GM21737 (cell line): ENCODE data around the gene GLB1L.
A peak's percentile ranks its signal among the peaks of the same experiment; 100 is the strongest.

Experiments
- ATAC-seq: cut with Tn5 transposase; IDR thresholded peaks from one replicate; pipeline ENCODE4 v1.9.1; 2021; ENCODE audit warnings: mild to moderate bottlenecking, moderate library complexity; ENCODE audit not compliant: unreplicated experiment

Gene GLB1L

DNA sequence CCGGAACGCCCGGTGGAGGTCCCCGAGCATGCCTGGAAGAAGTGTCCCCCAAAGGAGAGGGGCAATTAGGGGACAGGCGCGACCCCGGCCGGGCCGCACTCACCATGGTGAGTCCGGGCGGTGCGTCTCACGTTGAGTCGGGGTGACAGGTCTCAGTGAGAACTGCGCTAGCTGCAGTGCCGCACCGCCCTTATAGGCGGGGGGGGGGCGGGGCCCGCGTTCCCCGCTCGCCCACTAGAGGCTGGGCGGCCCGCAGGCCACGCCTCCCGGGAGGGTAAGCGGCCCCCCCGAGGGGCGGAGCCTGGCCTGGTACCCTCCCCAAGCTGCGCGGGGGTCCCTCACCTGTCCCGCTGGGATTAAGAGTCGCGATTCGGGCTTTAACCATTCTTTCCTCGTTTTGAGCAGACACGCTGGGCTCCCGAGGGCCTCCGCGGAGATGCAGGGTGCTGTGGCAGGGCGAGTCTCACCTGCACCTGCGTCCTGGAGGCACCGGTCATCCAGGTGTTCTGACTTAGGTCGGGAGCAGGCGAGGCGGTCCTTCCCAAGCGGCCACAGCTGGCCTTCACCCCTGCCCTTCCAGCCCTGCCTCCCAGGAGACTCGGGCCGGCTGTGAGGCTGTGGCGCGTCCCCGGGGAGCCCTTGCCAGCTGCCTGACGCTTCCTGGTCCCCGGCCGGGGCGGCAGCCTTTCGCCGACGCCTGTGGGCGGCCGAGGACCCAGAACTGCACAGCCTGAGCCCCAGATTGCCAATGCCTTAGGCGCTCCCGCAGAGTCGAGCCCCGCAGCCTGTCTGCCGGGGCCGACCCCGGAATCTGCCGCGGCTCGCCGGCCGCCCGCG, 8.7 kb upstream of the GLB1L start, which contains the start of gene TUBA4A:
TSS of gene TUBA4A (minus strand) at position 166 of the 837 bp plus-strand sequence. CDS start at position 106, 60 bp downstream.
- peak; percentile 45 for ATAC-seq

- no peak for ATAC-seq
These were observed 7.9 kb upstream of the GLB1L start, which contains the start of gene TUBA4B for GRCh38 chr2:219252900-219253752. TUBA4B (plus strand) TSS chr2:219253243; CDS start chr2:219253408, 165 bp downstream.

DNA sequence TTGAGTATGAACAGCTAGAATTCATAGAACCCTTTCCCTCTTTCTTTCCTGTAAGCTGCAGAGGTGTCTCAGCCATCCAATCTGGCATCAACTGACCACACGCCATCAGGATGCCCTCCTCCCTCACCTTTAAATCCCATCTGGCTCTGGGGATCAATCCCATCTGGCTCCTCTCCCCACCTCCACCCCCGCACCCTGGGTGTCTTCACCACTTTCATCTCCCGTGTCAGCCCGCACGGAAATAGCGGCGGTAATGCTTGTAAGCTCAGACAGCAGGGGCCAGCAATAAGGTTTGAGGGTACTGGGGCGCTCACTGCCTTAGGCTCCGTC, 7.3 kb upstream of the GLB1L start:
- ATAC-seq, result no peak

GRCh38 chr2:219252084-219252483, 6.8 kb upstream of the GLB1L start:
- no peak for ATAC-seq

DNA sequence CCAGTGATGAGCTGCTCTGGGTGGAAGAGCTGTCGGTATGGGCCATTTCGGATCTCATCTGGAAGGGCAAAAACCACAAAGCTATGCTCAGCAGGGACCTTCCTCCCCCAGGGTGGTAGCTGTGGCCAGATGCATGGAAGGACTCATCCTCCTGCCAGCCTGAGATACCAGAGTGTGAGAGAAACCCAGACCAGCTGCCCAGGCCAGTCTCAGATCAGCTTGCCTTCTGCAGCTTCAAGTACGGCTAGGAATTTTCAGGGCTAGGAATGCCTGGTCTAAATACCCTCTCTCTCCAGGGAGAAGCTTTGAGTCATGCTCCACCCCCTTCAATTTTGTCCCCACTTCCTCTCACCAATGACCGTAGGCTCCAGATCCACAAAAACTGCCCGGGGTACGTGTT, 6.4 kb upstream of the GLB1L start:
- no peak for ATAC-seq

- ATAC-seq, result no peak
These were observed 5.0 kb upstream of the GLB1L start for GRCh38 chr2:219250049-219250781.

DNA sequence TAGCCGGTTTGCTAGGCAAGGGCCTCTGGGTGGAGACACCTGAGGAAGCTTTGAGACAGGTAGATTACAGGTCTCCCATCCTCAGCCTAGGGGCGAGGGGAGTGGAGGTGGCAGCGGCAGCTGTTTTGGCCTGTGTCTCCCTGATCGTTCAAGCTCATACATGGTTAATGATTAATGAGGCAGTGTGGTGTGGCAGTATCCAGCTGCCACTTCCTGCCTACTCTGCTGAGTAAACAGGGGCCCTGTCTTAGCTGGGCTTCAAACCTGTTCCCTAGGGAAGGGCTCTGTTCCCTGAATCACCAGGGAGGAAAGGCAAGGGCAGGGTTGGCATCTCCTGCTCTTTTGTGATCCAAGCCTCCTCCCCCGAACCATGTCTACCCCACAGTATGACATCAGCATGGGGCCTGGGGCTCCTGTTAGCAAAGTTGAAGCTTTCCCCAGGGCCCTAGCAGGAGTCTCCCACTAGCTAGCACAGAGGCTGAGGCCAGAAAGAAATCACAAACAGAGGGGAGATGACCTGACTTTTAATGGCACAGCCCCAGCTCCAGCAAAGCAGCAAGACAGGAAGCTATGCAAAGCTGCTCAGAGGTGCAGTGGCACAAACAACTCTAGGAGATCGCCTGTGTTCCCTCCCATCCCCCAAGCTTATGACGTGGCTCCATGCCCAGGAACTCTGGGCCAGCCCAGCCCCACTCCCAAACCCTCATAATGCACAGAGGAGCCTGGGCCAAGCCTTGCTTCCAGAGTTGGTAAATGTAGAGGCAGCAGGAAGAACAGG, 4.1 kb upstream of the GLB1L start:
- ATAC-seq, result peak; percentile 41

DNA sequence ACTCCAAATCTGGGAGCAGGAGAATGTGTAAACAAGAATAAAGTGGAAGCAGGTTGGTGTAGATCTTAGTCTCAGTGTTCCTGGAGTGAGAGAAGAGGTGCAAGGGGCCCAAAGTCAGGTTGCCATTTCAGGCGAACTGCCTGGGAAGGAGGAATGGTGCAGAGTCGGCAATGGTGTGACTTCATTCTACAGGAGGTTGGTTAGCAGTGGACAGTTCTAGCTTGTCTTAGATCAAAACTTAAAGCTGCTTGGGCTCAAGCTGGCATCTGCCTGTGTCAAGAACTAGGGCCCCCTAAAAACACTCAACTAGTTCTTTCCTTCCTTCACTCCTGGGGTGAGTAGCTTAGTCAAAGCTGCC, 3.6 kb upstream of the GLB1L start:
- no peak for ATAC-seq

GRCh38 chr2:219247678-219248642, 2.7 kb upstream of the GLB1L start:
- no peak for ATAC-seq

GRCh38 chr2:219246559-219246958, 1.3 kb upstream of the GLB1L start:
- no peak for ATAC-seq

DNA sequence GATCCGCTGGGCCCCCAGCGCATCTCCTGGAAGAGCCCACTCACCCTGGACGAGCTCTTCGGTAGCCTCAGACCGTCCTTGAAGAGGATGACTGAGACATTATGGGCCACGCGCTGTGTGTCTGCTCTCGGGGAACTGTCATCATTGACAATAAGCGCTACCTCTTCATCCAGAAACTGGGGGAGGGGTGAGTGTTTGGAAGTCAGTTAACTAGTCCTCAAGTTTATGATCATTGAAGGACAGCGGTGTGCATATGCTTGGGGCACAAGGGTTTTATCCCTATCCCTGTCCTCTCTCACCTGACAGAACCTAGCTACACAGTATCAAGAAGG, 621 bp upstream of the GLB1L start:
- ATAC-seq, result no peak

DNA sequence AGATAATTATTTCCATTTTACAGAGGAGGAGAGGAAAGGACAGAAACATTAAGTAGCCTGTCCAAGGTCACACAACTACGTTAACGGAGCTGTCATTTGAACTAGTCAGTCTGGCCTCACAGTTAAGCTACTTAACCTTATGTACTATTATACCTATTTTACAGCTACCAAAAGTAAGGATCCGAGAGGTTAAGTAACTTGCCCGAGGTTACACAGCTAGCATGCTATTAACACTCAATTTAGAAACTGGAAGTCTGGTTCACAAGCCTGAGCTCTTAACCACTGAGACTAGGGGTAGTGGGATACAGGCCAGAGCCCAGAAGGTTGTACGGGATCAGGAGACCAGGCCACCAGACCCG, 476 bp downstream of the GLB1L start:
- ATAC-seq, result no peak

GRCh38 chr2:219243291-219243761, 1.9 kb downstream of the GLB1L start:
- ATAC-seq, result no peak

DNA sequence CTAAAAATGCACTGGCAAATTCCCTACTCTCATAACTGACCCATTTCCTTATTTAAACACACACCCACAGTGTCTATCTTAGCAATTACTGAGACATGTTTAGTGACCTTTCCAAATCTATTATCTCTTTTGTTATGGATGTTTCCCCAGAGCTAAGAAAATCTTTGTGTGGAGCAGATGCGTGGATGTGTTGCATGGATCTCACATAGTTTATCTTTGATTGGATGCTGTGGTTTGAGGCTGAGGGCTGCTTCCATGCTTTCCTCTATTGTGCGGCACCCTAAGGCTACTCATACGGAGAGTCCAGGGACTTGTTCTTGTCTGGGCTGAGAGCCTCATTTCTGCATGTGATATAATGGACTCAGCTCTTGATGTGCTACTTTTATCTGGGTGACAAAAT, 10.9 kb downstream of the GLB1L start:
- ATAC-seq, result no peak

- ATAC-seq, result no peak
These were observed 15.1 kb downstream of the GLB1L start for GRCh38 chr2:219230059-219230540.

GRCh38 chr2:219229305-219230058, 15.8 kb downstream of the GLB1L start, which contains the start of the genes ANKZF1 and ATG9A:
ANKZF1 (plus strand) TSS chr2:219229806; CDS start chr2:219230258, 452 bp downstream.
ATG9A (minus strand) TSS chr2:219229636; CDS start chr2:219228024, 1,612 bp downstream.
- ATAC-seq, result peak; percentile 97

DNA sequence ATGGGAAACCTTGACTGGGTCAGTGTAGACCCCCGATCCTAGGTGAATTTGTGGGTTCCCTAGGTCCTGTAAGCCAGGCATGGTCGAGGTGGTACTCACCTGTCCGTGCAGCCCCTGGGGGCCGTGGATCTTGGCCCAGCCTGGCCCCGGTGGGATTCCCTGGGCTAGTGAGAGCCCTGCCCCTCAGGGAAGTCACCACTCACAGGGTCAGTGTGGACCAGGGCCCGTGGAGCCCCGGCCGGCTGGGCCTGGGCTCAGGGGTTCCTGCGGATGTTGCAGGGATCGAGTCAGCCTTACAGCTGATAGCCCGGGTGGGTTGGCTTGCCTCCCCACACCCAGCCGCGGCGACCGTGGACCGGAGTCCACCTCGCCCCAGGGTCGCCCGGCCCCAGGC, 16.3 kb downstream of the GLB1L start:
- no peak for ATAC-seq
